ENCODE data around the gene DENND1B. TPM values are rescaled to one million over a fixed set of nuclear protein-coding genes. Genes with fewer than 3 reads are reported as not detected.

The DENND1B gene
- total and polyA plus RNA-seq, 2 of the 8 experiments (the other 6 are each of a cell fraction or from before 2014, with no cell fraction given) = 0.74 to 3.3 TPM

- TF ChIP-seq KDM1A (IDR thresholded peaks at IDR 0.05; ENCODE audit: borderline replicate concordance, low read length) = no peak
- TF ChIP-seq HDAC6 (IDR thresholded peaks at IDR 0.05; ENCODE audit: low read depth, low read length) = no peak
- no peak for TF ChIP-seq GTF2F1 (IDR thresholded peaks at IDR 0.05; ENCODE audit: borderline replicate concordance, low read depth, low read length)
- no peak for TF ChIP-seq KDM5A (IDR thresholded peaks at IDR 0.05; ENCODE audit: low read length)
- no peak for TF ChIP-seq FOSL1 (IDR thresholded peaks at IDR 0.05; ENCODE audit: insufficient read depth, low read depth, low read length)
- no peak for TF ChIP-seq NRF1 (IDR thresholded peaks at IDR 0.05; ENCODE audit: low read depth, low read length)
Measured at GRCh38 chr1:197771904-197772556, 3.2 kb downstream of the DENND1B start (continued).

Data from H1 (cell line).